Midbrain (tissue), 1 donor: ENCODE data around the gene KLF11.

ENCODE experiments used
- DNase-seq: peaks from one replicate; lab custom pipeline; 2025; lab: John Stamatoyannopoulos, UW

The KLF11 gene

DNA sequence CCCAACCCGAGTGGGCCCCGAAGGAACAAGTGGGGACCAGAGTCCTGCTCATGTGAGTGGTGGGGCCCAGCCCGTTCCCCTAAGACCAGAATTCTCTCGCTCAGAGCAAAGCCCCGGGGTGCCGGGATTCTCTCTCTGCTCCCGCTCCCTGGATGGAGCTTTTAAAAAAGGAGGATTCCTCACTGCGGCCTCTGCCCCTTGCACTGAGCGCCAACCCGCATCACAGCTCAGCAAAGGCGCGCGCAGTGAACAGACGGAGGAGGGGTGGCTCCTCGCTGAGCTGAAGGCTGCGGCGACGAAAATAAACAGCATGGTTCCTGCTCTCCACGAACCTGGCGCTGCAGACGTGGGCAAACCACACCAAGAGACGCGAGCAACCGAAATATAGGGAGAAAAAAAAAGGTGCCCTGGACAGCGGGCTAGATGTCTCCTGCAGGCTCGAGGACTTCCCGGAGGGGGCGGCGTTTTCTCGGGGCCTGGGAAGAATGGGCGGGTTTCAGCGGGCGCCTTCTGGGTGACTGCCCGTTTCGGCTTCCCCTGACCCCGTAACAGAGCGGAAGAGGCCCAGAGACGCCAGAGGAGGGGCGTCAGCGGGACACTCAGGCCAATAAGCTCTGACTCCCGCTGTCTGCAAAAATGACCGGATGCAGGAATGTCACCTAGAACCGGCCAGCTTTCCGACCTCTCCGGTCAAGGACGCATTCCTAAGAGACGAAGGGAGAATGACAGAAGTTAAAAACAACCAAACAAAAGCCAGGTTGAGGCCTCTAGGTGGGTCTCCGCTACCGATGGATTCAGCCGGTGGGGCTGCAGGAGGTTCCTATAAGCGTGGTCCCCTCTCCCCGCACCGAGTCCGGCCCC is 819 bp upstream of the KLF11 start:
- peak; percentile 25 for DNase-seq

DNA sequence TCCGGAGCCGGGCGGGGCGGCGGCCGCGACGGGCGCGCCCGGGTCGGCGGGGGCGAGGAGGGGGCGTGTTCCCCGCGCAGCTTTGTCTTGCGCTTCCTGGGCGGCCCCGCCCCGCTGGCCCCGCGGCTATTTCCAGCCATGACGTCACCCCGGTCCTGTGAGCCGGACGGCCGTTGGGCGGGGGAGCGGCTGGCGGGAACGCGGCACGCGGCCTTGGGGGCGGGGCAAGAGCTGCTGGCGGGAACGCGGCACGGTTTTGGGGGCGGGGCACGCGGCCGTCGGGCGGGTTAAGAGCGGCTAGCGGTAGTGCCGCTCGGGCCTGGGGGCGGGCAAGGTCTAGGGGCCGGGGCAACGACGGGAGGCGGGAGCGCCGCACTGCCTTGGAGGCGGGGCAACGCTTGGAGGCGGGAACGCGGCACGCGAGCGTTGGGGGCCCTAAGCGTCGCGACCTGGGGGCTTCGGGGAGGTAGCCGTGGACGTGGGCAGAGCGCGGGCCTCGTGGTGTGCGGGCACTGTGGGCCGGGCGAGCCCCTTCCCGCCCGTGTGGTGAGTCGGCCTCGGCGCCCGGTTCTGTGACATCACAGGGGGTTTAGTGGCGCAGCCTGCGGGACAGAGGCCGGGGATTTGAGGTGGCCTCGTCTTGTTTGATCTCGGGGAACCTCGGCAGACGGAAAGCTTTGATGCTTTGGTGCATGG is 704 bp downstream of the KLF11 start:
- peak; percentile 83 for DNase-seq

DNA sequence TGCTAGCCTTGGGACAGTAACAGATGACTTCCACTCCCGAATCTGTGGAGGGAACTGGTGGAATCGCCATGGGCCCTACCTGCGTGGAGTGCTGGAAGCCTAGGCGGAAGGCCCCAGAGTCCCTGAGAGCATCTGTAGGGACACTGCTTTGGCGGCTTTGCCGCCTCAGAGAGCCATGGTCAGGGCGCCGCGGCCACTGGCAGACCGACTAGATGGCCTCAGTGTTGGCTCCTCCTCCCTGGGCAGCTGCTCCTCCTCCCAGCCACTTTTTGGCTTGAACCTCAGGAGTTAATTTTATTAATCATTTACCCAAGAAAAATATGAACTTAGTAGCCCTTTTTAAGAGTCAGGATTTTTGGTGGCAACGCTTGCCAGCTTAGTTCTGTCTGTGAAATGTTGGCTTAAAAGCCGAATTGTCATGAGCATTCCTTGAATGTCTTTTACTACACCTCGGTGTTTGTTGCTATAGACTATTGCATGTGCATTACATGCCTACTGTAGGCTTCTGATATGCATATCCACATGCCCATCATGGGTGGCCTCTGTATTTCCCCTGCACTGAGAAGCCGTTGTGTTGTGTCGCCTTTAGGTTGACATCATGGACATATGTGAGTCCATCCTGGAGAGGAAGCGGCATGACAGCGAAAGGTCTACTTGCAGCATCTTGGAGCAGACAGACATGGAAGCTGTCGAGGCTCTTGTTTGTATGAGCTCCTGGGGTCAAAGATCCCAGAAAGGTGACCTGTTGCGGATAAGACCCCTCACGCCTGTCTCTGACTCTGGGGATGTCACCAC is 2.4 kb downstream of the KLF11 start:
- no peak for DNase-seq

DNA sequence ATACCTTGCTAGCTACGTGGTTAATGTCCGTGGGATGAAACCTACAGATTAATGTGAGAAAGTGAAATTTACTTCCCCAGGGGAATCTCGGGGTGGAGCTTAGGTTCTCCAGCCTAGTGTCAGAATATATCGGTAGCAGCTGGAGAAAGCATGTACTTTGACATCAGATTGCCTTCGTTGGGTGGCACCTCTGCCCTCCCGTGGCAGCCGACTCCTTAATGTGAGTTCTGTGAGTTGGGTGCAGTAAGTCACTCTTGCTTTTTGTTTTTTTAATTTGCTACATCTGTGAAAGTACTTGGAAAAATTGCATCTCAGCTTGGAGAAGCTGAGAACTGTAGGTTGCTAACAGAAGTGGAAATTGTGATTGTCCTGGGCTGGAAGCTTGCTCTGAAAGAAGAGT is 3.6 kb downstream of the KLF11 start:
- no peak for DNase-seq

DNA sequence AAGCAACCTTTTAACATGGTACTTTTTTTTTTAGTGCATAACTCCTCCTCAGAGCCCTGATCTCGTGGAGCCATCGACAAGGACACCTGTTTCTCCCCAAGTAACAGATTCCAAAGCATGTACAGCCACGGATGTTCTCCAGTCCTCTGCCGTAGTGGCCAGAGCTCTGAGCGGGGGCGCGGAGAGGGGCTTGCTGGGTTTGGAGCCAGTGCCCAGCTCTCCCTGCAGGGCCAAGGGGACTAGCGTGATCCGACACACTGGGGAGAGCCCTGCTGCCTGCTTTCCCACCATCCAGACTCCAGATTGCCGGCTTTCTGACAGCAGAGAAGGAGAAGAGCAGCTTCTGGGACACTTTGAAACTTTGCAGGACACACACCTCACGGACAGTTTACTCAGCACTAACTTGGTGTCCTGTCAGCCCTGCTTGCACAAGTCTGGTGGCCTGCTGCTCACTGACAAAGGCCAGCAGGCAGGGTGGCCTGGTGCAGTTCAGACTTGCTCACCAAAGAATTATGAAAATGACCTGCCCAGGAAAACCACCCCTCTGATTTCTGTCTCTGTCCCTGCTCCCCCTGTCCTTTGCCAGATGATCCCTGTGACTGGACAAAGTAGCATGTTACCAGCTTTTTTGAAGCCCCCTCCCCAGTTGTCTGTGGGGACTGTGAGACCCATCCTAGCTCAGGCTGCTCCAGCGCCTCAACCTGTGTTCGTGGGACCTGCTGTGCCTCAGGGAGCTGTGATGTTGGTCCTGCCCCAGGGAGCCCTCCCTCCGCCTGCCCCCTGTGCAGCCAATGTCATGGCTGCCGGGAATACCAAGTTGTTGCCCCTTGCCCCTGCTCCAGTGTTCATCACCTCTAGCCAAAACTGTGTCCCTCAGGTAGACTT is 4.5 kb downstream of the KLF11 start:
- no peak for DNase-seq

DNA sequence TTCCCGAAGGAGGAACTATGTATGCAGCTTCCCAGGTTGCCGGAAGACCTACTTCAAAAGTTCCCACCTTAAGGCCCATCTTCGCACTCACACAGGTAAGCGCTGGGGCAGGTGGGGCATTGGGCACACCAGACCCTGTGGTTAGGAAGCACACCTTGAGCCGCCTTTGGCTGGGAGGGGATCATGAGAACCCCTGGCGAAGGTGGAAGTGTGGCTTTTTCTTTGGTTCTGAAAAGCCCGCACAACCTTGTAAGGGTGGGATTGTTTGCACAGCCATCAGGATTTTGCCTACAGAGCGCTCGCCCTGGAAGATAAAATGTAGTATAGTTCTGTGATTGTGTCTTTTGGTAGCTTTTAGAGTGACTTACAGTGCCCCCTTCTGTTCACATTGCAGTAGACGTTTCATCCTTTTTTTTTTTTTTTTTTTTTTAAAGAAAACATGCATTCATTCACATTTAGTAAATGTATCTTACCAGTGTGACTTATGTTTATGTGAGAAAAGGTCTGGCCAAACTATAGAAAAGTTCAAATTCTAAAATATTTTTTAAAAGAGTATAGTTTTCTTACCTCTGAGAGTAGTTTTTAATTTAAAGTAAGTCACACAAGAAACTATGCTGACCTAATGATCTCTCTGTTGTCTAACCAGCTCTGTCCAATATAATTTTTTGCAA is 5.3 kb downstream of the KLF11 start:
- peak; percentile 38 for DNase-seq

DNA sequence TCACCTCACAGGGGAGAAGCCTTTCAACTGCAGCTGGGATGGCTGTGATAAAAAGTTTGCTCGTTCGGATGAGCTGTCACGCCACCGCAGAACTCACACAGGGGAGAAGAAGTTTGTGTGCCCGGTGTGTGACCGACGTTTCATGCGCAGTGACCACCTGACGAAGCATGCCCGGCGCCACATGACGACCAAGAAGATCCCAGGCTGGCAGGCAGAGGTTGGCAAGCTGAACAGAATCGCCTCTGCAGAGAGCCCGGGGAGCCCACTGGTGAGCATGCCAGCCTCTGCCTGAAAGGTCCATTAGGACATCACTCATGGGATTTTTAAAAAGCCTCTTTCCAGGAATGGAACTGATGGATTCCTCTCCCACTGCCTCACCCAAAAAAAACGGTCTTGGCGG is 8.9 kb downstream of the KLF11 start:
- DNase-seq: no peak

DNA sequence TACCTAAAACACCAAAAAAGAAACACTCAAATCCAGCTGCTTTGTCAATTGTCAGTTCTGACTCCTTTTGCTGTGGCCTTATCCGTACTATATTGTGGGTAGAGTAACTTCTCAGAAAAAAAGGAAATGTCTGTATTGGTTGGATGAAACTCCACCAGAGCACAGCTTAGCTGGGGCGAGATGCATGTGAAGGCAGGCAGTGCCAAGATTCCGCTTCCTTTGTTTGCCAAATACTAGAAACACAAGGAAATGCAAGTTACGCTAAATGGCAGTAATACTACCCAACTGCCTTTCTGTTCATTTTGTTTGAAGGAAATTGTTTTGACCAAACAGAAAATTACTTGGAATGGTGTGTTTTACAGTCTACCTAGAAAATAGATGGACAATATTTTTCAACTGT is 10.0 kb downstream of the KLF11 start:
- DNase-seq: no peak

DNA sequence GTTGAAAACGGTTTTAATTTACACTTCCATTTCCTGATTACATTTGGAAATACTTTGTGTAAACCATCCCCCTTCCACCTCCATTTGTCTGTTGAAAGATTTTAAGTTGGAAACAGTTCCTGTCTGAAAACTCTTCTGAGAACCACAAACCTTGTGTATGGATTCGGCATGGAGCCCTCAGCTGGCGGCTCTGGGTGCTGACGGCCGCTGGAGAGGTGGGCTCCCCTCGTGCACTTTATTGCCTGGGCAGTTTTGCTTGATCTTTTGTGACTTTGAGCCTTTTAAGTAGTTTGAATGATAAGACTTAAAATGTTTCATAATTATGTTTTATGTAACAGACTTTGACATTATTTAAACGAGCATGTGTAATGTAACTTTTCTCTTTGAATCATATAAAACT is 11.1 kb downstream of the KLF11 start:
- no peak for DNase-seq

DNA sequence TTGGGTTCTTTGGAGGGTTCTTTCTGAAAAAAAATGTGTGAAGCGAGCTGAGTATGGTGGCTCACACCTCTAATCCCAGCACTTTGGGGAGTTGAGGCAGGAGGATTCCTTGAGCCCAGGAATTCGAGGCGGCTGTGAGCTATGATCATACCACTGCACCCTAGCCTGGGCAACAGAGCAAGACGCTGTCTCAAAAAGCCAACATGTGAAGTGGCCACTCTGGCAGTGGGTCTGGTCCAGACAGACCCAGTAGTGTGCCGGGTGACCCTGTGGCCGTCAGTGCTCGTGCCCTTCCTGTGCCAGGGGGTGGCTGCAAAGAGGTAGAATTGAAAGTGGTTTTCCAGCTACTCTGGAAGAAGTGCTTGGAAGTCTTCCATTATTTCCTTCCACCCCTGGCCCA is 11.6 kb downstream of the KLF11 start:
- DNase-seq: no peak

DNA sequence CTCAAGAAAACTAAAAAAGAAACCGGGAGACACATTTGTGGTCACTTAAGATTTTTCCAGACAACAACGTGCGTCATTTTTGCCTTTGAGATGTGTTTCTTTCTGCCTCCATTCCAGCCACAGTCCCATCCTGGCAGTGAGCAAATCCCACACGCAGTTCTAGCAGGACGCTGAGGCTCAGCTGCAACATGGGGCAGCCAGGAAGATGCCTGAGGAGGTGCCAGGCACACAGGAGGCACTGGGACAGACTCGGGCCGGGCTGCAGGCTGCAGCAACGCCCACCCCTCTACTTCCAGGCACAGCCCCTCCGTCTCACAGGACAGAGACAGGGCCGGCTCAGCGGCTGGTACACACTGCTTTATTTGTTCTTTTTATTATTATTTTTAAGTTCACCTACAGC is 13.1 kb downstream of the KLF11 start:
- DNase-seq: no peak

DNA sequence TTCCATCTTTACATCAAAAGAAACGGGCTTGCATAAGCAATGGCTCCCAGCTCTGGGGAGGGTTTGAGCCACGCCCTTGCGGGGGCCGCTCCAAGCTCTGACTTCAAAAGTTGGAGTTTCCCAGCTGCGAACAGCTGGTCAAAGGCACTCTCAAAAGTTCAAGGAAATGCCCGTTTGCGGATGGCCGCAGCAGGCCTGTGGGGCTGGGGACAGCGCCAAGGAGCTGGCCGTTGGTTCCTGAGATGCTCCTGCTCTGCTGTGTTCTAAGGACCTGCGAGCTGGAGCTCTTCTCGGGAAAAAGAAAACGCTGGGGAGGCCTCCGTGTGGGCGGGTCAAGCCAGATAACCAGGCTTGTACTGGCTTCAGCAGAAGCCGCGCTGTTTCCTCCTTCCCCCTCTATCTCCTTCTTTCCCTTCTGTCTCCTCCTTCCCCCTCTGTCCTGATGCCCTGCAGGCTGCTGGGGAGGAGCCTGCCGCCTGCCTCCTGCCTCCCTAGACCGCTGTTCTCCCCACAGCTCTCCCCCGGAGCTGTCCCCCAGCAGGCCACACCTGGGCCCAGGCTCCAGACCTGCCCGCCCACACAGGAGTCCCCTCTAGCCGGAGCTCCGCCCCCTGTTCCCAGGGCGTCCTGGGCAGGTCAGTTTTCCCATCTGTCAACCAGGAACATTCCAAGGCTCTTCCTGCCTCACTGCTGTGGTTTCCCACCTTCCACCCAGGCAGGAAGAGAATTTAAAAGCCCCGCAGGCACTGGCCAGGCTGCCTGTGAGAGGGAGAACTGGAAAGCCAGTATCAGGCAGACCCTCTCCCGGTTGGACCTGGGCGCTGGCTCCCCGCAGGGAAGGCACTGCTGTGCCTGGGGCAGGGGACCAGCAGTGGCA is 14.1 kb downstream of the KLF11 start:
- no peak for DNase-seq

DNA sequence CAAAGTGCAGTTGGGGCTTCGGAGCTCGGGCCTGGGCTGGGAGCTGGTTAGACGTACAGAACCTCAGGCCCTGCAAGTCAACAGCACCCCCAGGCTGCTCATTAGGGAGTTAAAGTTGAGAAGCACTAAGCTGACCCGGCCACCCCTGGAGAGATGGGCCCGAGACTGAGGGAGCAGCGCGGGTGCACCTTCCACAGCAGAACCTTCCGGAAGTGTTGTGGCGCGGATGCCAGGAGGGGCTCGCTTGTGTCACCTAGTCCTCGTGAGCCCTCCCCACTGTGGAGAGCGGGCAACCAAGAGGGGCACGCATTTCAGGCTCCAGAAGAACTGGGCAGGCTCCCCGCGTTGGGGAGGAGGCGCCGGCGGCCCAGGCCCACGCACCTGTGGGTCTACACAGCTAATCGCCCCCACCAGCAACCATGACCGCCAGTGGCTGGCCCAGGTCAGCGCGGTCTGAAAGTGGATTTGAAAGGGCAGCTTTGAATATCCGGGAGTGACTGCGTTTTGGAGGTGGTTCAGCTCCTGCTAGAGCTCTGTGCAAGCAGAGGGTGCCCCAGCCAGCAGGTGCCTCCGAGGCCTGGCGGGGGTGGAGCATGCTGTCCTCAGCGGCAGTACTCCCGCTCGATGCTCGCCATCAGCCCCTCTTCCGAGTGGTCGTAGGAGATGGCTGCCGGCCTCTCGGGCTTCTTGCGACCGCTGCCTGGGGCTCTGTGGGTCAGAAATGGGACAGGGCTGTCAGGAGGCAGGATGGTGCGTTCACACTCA is 15.1 kb downstream of the KLF11 start:
- no peak for DNase-seq

DNA sequence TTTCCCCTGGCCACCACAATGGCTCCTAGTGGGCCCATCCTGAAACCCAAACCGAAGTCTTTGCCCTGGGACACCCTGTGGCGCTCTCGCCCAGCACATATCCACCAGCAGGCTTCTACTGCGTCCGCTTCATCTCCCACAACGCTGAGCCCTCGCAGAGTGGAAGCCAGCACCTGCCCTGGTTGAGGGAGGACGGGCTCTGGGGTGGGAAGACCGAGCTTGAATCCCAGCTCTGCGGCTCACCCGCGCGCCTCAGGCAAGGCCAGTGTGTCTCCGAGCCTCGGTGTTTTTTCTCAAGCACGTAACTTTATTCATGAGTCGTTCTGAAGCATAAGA is 15.6 kb downstream of the KLF11 start:
- no peak for DNase-seq

DNA sequence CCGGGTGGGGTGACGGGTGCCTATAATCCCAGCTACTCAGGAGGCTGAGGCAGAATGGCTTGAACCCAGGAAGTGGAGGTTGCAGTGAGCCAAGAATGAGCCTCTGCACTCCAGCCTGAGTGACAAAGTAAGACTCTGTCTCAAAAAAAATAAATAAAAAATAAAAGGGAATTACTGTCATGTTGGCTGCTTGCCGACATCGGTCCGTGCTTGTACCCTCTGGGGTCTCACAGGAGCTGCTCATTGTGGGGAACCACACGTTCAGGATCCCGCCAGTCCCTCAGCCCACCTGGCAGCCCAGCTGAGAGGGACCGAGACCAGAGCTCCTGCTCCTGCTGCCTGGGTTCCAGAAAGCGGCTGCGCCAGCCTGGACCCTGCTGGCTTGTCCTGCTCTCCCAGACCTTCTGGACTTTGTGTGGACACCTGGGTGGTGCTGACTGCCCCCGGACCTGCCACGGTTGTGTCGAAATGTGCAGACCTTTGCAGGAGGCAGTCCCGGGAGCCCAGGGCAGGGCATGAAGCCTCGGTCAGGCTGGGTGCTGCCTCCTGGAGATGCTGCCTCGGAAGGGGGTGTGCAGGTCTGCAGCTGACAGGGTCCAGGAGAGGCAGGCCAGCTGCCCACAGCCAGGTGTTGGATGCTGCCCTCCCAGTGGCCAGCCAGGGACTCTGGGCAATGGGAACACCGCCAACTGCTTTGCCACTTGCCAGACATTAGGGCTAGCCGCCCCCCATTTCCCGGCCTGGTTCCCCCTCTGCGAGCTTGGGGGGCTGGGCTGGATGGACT is 16.4 kb downstream of the KLF11 start:
- DNase-seq: no peak

DNA sequence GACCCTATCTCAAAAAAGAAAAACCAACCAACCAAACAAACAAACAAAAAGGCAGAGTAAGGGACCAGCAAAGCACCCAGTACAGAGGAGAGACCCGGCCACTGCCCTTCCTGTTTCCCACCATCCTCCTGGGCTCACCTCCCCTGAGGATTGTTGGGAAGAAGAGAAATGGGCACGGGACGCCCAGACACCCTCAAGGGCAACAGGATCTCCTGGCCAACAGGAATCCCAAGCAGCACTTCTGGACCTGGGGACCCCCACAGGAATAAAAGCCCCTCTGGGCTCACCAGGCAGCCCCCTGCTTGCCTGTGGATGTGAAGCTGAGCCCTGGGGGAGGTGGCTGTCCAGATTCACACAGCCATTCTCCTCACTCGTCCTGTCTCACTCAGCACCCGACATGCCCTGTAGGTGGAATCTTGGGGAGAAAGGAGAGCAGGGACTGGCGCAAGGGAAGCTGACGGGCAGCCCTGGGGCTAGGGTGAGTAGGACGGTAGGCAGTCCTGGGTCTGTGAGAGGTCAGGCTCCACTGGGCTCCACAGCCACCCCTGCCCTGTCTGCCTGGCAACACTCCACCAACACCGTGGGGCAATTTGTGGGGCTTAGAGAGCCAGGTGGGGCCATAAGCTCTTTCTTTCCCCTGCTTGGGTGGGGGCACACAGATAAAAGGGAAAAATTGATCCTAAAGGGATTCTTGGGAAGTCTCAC is 18.0 kb downstream of the KLF11 start:
- DNase-seq: no peak

DNA sequence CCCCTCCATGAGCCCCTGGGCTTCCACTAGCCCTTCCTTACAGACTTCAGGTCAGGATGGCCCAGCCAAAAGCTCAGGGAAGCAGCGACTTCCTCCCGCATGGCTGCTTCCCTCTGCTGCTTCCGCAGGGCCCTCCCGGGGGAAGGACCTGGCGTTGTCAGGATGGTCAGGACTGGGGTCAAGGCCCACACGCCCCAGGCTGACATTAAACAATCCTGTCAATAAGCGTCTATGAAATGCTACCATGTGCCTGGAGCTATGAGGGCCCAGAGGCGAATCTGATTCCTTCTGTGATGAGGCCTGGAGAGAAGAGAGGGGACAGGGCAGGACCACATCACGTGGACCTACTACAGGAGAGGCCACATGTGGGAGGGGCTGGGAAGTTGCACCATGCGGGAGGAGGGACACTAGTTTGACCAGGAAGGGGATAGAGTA is 19.6 kb downstream of the KLF11 start:
- DNase-seq: no peak

DNA sequence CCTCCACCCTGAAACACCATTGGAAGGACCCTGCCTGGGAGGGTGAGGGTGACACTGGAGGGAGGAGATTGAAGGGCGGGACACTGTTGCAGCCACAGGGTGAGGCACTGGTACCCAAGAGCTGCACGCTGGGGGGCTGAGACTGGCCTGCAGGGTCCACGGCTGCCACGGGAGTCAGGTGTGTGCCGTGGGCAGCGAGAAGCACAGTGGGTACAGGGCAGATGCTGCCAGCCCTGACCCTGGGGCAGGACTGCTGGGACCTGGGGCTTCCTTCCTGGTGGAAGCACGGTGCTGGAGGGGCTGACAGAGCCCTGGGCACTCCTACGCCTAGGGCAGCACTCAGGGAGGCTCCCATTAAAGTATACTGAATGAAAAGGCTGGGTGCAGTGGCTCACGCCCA is 20.2 kb downstream of the KLF11 start:
- no peak for DNase-seq
